Heart left ventricle (tissue), 16 donors: ENCODE results near the gene WHRN. TPM values are rescaled to one million over a fixed set of nuclear protein-coding genes. Genes with fewer than 3 reads are reported as not detected.

Experiments
- ATAC-seq, 4 donors: fragments of 200-7000 bp; cut with Tn5 transposase; one replicate each; pipeline ENCODE4 v1.9.1; 2020 to 2022; ENCODE audit warnings: moderate library complexity in 4 of 4, mild to moderate bottlenecking in 3 of 4, moderate number of reproducible peaks in 1 of 4
- DNase-seq, 5 donors: peaks; one replicate each; pipeline ENCODE4 v3.0.0-alpha.2; 2020
- H3K27ac ChIP-seq, 12 donors: fragments of 200-600 bp; sonication (generic) in 4 of 12; one replicate each; pipeline versions ENCODE4 v1.5.0 to v1.8.0; 2016 to 2022; ENCODE audit warnings: mild to moderate bottlenecking in 2 of 12
- H3K27me3 ChIP-seq, 9 donors: fragments of 200-600 bp; sonication (generic) in 2 of 9; one replicate each; pipeline versions ENCODE4 v1.5.1 to v1.8.0; 2016 to 2022; ENCODE audit warnings: mild to moderate bottlenecking in 3 of 9
- H3K36me3 ChIP-seq, 9 donors: fragments of 200-600 bp; sonication (generic) in 2 of 9; one replicate each; pipeline versions ENCODE4 v1.5.0 to v1.8.0; 2018 to 2022; ENCODE audit warnings: mild to moderate bottlenecking in 2 of 9
- H3K4me1 ChIP-seq, 12 donors: fragments of 200-600 bp; sonication (generic) in 4 of 12; one replicate each; pipeline versions ENCODE4 v1.5.0 to v1.8.0; 2016 to 2022; ENCODE audit warnings: mild to moderate bottlenecking in 3 of 12
- H3K4me3 ChIP-seq, 12 donors: fragments of 200-600 bp; sonication (generic) in 4 of 12; one replicate each; pipeline versions ENCODE4 v1.5.0 to v1.8.0; 2017 to 2022; ENCODE audit warnings: mild to moderate bottlenecking in 9 of 12, moderate library complexity in 4 of 12
- H3K9me3 ChIP-seq, 12 donors: fragments of 200-600 bp; sonication (generic) in 4 of 12; one replicate each; pipeline versions ENCODE4 v1.5.0 to v1.8.0; 2016 to 2022; ENCODE audit warnings: mild to moderate bottlenecking in 1 of 12
- POLR2A ChIP-seq, 2 donors: fragments of 450-650 bp; IDR thresholded peaks; one replicate each; pipeline ENCODE4 v1.6.1; 2017; ENCODE audit warnings: antibody characterized with exemption in 2 of 2, mild to moderate bottlenecking in 2 of 2, moderate library complexity in 2 of 2
- WGBS, 4 donors: extraction: QIAGEN DNeasy Blood & Tissue Kit in 2 of 4; methylation state at CpG; one replicate each; pipeline versions ENCODE4 v1.1.5 to v1.1.7; 2013 to 2018; 5-methylcytosine and 5-hydroxymethylcytosine counted together
- intact Hi-C, 10 donors: fragments of 100-400 bp; cut with DNase I; formaldehyde crosslinking; loops; one replicate each; pipeline versions ENCODE4 v1.11.1 to v1.14.2; 2022
- polyA plus RNA-seq, 2 donors: library from polyadenylated mRNA; stranded (reverse); fragments of 200-250 nt; gene quantifications; one replicate each; pipeline ENCODE4 v1.2.3, GENCODE V29; 2013
- total RNA-seq, 9 donors: library from RNA; depleted of rRNA in 2 of 9; stranded (reverse); fragments of >200 nt in 2 of 9; fragmentation: NEBNext Ultra II Directional in 3 of 9; extraction: Animal tissue kit (Norgen Biotek cat#: 25700) in 3 of 9; gene quantifications; one replicate each; pipeline versions ENCODE4 v1.1.0 to v1.2.4, GENCODE V29; 2016 to 2023
- TF ChIP-seq, protein P1 (sequence below), 12 donors: fragments of 200-600 bp; sonication (generic) in 4 of 12; IDR thresholded peaks; one replicate each; pipeline versions ENCODE4 v1.5.0 to v1.8.0; 2018 to 2022; ENCODE audit warnings: antibody characterized with exemption in 12 of 12, mild to moderate bottlenecking in 5 of 12
- donor health status: ischemic (EF 13 %, LVEDD 7.1; RV severe dilation, severe dysfunction).
- donor health status: healthy with polysubstance abuse.
- donor health status: DM: no; HTN: yes; CAD: no.
- donor health status: DM: no; HTN: no; CAD: no.
- donor health status: ischemic (EF 25% LVEDD 6.9; RV normal size, moderate dysfunction).
- donor health status: ischemic (EF 25% LVEDD 5.7; RV mildly dilated, moderate dysfunction).
- donor health status: healthy.
- donor health status: DM: yes; HTN: yes; CAD: no.
- donor health status: ischemic (EF 35%, LVEDD 5.7; RV mildly dilated, moderate dysfunction).
- donor health status: nonischemic (EF 11% LVEDD 7.7; RV severe dilation, severe dysfunction).
- donor health status: DM: yes; HTN: yes; CAD: no.
- donor health status: PGD.
- donor health status: ischemic (EF 29% LVEDD 5.4; RV normal size, mild dysfunction).
- donor health status: nonischemic (EF 23%, LVEDD 6.1; RV moderate dilation, normal function).

WHRN gene
- total and polyA plus RNA-seq, 11 donors: 0.12 to 1.4 (median 0.56) TPM

DNA sequence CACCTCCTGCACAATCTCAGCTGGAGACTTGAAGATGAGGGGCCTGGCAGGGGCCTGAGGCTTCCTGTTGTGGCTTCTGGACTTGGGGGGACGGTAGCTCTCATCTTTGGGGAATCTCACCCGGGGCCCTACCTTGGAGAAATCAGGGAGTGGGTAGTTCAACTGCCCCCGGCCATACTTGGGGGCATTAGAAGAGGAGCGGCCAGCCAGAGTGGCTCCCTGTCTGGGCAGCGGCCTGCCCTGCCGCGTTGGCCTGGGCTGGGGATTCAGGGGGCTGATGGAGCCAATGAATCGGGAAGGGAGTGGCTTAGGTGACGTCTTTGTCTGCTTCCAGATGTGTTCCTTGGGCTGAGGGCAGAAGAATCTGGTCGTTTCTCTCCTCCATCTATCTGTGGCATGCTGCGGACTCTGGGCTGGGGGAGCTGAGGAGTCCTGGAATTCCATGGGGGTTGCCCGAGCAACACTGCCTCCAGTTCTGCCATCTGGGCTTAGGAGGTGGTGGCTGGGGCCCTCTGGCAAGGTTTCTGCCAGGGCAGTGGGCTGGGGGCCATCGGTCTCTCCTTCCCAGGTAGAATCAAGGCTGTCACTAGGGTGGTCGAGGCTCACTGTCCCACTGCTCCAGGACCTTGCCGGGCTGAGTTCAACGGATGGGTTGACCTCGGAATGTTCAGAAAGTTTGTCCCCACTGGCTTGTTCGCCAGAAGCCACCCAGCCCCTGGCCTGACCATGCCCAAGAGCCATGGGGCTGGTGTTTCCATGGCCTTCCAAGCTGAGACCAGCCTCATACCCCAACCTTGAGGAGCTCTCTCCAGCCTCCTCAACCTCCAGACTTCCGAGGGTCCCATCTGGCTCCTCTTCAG is 128.5 kb downstream of the WHRN start:
- Histone ChIP-seq H3K27me3 (no peaks in the 10 kb centered on the region), H3K9me3 (no peaks in the 10 kb centered on the region), H3K4me1 (peaks cover 0 to 66% (median 13%) of the 10 kb centered on the region in 12 donors), H3K36me3 (peaks cover 0 to 75% (median 44%) of the 10 kb centered on the region in 9 donors), H3K4me3 (no peak overlapping the region), H3K27ac (peak overlapping the region in 1 of 12 donors; percentile 15)
- ATAC-seq: no peak
- WGBS, 4 donors: 93 to 96% (median 96%) methylated on average over 15 to 19 of the region's 19 CpGs
- TF ChIP-seq, protein P1, sequence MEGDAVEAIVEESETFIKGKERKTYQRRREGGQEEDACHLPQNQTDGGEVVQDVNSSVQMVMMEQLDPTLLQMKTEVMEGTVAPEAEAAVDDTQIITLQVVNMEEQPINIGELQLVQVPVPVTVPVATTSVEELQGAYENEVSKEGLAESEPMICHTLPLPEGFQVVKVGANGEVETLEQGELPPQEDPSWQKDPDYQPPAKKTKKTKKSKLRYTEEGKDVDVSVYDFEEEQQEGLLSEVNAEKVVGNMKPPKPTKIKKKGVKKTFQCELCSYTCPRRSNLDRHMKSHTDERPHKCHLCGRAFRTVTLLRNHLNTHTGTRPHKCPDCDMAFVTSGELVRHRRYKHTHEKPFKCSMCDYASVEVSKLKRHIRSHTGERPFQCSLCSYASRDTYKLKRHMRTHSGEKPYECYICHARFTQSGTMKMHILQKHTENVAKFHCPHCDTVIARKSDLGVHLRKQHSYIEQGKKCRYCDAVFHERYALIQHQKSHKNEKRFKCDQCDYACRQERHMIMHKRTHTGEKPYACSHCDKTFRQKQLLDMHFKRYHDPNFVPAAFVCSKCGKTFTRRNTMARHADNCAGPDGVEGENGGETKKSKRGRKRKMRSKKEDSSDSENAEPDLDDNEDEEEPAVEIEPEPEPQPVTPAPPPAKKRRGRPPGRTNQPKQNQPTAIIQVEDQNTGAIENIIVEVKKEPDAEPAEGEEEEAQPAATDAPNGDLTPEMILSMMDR (IDR thresholded peaks at IDR 0.05): no peak
- no peak for TF ChIP-seq POLR2A (IDR thresholded peaks at IDR 0.05)
- intact Hi-C loops: no loop called here
- peak in 2 of 5 donors; percentile 3 to 40 for DNase-seq

DNA sequence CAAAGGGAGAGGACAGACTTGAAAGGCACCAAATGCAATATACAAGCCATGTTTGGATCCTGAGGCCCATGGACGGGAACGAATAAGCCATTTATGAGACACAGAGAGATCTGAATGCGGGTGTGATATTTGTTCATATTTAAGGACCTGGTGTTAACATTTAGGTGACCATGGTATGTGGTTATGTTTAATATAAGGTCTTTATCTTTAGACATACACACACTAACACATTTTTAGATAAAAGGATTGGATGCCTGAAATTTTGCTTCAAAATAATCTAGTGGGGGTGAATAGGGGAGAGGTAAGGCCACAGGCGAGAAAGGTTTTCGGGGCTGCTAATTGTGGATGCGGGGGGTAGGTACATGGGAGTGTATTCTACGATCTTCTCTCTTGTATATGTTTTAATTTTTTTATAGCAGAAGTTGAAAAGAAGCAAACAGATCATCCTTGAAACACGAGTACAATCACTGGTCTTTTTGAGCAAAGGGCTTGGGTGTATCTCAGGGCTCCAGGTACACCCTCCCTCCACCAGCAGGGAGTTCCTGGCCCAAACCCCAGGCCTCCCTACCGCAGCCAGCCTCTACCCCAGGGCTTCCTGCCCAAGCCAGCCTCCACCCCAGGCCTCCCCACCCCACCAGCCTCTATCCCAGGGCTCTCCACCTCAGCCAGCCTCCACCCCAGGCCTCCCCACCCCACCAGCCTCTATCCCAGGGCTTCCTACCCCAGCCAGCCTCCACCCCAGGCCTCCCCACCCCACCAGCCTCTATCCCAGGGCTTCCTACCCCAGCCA is 129.7 kb downstream of the WHRN start:
- Histone ChIP-seq H3K27me3 (no peaks in the 10 kb centered on the region), H3K36me3 (peaks cover 0 to 80% (median 39%) of the 10 kb centered on the region in 9 donors), H3K4me1 (peaks cover 0 to 74% (median 13%) of the 10 kb centered on the region in 12 donors), H3K9me3 (no peaks in the 10 kb centered on the region), H3K27ac (peak overlapping the region in 1 of 12 donors; percentile 84), H3K4me3 (no peak overlapping the region)
- intact Hi-C loops: no loop called here
- TF ChIP-seq, protein P1 (IDR thresholded peaks at IDR 0.05): no peak
- TF ChIP-seq POLR2A (IDR thresholded peaks at IDR 0.05): no peak
- 91 to 95% (median 93%) methylated on average over 9 of the region's 9 CpGs for WGBS, 4 donors
- no peak for ATAC-seq
- DNase-seq: no peak

DNA sequence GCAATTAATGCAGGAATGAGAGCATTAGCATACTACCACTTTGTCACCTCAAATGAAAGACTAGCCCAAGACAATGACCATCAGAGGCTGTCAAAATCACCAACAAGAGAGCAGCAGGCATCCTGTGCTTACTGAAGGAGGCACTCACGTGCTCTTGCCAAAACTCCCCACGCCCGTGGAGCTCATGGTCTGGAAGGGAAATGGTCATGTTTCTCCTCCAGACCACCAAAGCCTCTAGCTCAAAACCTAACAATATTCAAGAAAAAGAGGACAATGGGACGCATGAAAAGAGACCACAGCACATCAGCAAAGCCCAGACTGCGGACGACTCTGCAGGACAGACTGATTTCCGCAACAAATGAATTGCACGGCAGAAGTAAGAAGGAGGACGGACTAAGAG is 130.3 kb downstream of the WHRN start:
- intact Hi-C loops: no loop called here
- no peak for DNase-seq
- TF ChIP-seq, protein P1 (IDR thresholded peaks at IDR 0.05): no peak
- no peak for TF ChIP-seq POLR2A (IDR thresholded peaks at IDR 0.05)
- Histone ChIP-seq H3K4me1 (peaks cover 0 to 77% (median 13%) of the 10 kb centered on the region in 12 donors), H3K27ac (peak overlapping the region in 1 of 12 donors; percentile 84), H3K36me3 (peaks cover 0 to 79% (median 33%) of the 10 kb centered on the region in 9 donors), H3K27me3 (no peaks in the 10 kb centered on the region), H3K9me3 (no peaks in the 10 kb centered on the region), H3K4me3 (no peak overlapping the region)
- ATAC-seq: no peak
- WGBS, 4 donors: 83 to 86% (median 86%) methylated on average over 9 of the region's 9 CpGs
